ENCODE data around the gene TMEM150C.
A peak's percentile ranks its signal among the peaks of the same experiment; 100 is the strongest.
"Not testable (repeated sequence)": the region's sequence is repeated elsewhere in the genome, so short reads cannot be mapped to it uniquely, and the experiment has no call there.

The TMEM150C gene

GRCh38 chr4:82477469-82477868, 84.3 kb downstream of the TMEM150C start:
- DNase-seq: not testable (repeated sequence)

DNA sequence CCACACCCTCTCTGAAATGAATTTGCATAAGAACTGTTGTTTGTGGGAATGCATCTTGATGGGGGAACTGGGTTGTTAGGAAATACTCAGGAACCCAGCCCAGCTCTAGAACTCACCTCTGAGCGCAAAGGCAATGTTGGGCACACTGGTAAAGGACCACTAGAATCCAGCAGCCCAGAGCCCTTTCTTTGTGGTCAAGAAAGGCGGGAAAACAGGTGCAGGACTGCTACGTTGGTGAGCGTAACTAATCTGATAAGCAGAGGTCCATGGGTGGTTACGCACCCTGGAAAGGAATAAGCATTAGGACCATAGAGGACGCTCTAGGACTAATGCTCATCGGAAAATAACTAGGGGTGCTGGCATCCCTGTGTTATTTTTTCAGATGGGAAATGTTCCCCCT, 85.9 kb downstream of the TMEM150C start:
- not testable (repeated sequence) for DNase-seq

DNA sequence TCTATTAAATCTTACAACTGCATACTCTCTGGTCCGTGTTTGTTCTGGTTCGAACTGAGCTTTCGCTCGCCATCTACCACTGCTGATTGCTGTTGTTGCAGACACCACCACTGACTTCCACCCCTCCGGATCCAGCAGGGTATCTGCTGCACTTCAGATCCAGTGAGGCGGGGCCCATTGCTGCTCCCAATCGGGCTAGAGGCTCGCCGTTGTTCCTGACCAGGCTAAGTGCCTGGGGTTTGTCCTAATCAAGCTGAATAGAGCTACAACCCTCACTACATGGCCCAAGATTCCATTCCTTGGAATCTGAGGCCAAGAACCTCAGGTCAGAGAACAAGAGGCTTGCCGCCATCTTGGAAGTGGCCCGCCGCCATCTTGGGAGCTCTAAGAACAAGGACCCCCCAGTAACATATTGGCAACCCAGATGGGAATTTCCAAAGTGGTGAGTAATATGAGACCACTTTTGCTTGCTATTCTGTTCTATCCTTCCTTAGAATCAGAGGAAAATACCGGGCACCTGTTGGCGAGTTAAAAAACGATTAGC, 88.1 kb downstream of the TMEM150C start:
- DNase-seq: no peak

- DNase-seq: not testable (repeated sequence)
These were observed 88.7 kb downstream of the TMEM150C start for GRCh38 chr4:82473080-82473479.

DNA sequence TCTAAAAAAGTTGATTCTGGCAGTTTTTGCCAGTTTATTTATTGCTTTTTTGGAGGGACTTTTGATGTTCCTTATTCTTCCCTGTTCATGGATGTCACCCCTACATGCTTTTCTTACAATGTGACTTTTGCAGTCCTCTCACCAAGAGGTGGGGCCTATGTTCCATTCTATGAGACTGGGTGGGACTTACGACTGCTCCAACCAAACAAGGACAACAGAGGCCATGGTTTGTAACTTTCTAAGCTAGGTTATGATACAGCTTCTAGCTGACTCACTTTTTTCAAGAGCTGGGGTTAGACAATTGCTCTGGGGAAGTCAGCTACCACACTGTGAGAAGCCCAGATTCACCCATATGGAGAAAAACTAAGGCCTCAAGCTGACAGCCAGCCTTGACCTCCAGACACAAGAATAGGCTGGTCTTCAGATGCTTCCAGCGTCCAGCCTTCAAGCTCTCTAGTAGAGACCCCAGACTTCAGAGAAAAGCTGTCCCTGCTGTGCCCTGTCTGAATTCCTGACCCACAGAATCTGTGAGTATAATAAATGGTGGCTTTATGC, 91.9 kb downstream of the TMEM150C start:
- peak in 9 of 58 donors; percentile 1 to 59 (median 17) for DNase-seq

- DNase-seq: peak in 1 of 58 donors; percentile 6
These were observed 94.3 kb downstream of the TMEM150C start for GRCh38 chr4:82467471-82467870.

DNA sequence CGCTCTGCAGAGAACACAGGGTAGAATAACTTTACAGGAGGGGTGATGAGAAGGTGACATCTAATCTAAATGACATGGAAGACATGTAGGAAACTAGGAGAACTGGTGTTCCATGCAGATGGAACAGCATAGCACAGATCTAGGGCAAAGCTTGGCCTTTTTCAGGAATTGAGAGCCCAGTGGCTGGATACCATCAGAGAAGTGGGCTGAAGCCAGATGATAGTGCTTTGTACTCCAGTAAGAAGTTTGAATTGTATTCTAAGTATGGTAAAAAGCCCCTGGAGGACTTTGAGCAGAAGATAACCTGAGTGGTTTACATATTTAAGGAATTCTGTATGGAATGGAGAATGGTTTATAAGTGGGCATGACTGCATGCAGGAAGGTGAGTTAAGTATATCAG, 98.6 kb downstream of the TMEM150C start:
- DNase-seq: no peak

- DNase-seq: peak; percentile 14 to 88 (median 74)
These were observed 99.4 kb downstream of the TMEM150C start for GRCh38 chr4:82462415-82462831.

- DNase-seq: no peak
These were observed 100.1 kb downstream of the TMEM150C start for GRCh38 chr4:82461710-82462109.

GRCh38 chr4:82458729-82459128, 103.1 kb downstream of the TMEM150C start:
- DNase-seq: peak in 2 of 58 donors; percentile 1

DNA sequence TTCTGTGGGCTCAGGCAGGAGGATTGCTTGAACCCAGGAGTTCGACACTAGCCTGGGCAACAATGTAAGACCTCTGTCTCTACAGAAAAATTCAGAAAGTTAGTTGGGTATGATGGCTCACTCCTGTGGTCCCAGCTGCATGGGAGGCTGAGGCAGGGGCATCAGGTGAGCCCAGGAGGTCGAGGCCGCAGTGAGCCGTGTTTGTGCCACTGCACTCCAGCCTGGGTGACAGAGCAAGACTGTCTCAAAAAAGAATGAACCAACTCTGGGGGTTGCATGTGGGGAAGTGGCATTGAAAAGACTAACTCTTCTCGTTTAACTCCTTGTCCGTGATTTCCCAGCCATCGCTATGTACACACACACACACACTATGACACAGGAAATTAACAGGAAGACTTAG, 104.5 kb downstream of the TMEM150C start:
- no peak for DNase-seq

DNA sequence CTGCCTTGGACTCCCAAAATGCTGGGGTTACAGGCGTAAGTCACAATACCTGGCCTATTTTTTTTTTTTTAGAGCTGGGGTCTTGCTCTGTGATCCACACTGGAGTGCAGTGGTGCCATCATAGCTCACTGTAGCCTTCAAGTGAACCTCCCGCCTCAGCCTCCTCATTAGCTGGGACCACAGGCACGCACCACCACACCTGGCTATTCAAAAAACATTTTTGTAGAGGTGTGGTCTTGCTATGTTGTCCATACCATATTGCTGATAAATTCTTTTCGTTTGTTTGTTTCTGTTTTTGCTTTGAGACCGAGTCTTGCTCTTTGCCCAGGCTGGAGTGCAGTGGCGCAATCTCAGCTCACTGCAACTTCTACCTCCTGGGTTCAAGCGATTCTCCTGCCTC, 109.8 kb downstream of the TMEM150C start:
- no peak for DNase-seq

DNA sequence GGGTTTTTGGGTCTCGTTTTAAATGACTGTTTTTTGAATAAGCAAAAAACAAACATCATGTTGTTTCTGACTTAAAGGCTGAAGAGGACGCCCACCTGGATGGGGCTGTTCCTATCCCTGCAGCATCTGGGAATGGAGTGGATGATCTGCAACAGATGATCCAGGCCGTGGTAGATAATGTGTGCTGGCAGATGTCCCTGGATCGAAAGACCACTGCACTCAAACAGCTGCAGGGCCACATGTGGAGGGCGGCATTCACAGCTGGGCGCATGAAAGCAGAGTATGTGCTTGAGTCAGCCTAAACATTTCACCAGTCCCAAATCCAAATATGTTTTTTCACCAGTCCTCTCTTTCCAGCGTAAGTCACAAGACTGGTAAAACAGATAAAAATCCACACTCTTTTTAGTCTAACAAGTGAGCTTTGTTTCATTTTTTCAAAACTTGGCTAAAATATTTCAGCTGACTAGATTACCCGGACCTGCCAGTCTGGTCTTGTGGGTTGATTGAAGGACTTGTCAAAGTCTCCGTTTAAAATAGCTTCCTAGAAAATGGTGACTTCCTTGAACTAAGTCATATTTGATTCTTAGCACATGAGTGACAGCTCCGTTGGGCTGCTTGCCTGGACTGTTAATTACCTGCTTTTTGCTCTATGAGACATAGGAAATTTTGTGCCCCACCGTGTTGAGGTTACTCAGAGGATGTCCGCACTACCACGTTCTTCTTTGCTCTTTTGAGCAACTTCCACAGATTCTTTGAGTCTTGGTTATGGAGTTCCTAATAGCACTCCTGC, 110.6 kb downstream of the TMEM150C start:
- peak in 1 of 58 donors; percentile 6 for DNase-seq

GRCh38 chr4:82447886-82448285, 113.9 kb downstream of the TMEM150C start:
- no peak for DNase-seq

- no peak for DNase-seq
These were observed 122.7 kb downstream of the TMEM150C start for GRCh38 chr4:82439088-82439487.

- no peak for DNase-seq
These were observed 124.3 kb downstream of the TMEM150C start for GRCh38 chr4:82437285-82438005.

DNA sequence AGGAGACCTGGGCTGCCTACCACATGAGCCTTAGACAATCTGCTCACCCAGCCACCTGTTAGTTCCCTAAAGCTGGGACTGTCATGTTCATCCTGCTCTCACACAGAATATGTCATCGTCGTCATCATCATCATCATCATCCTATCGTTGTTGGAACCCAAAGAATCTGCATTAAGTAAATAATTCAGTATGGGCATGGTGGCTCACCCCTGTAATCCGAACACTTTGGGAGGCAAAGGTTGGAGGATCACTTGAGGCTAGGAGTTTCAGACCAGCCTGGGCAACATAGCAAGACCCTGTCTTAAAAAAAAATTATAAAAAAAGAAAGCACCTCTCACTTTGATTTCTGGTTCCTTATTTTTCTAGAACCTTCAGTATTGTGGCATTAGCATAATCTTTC, 125.0 kb downstream of the TMEM150C start:
- DNase-seq: no peak

DNA sequence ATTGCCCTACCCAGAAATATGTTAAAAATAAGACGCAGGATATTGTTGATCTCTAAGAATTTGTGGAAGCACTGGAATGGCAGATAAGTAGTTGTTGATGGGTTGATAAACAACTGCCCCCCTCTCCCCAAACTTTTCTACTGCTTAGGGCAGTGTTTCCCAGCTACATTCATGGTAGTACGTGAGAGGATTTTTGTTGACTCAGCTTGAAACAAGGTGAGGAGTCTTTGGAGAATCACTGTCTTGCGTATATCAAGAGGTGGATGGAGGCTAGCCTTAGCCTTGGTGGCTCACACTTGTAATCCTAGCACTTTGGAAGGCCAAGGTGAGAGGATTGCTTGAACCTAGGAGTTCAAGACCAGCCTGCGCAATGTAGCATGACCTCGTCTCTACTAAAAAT, 125.7 kb downstream of the TMEM150C start:
- no peak for DNase-seq

DNA sequence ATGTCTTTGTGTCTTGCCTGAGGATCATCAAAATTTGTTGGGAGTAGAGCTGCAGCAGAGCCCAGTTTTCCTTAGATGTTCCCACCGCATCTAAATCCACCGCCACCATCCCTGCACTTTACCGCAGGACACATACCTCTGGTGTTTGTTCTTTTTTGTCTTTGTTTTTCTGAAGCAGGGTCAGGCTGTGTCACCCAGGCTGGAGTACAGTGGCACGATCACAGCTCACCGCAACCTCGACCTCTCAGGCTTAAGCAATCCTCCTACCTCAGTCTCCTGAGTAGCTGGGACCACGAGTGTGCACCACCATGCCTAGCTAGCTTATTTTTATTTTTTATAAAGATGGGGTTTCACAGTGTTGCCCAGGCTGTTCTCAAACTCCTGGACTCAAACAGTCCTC, 126.8 kb downstream of the TMEM150C start:
- DNase-seq: no peak

- no peak for DNase-seq
These were observed 128.0 kb downstream of the TMEM150C start for GRCh38 chr4:82433791-82434190.
